GM23338 (cell line): ENCODE data around the gene RSPH6A. TPM values are rescaled to one million over a fixed set of nuclear protein-coding genes. Genes with fewer than 3 reads are reported as not detected.

ENCODE experiments used
- ATAC-seq: fragments of 200-7000 bp; cut with Tn5 transposase; 3 replicates; pipeline ENCODE4 v1.9.1; 2020
- DNase-seq: peaks from one replicate; pipeline ENCODE4 v3.0.0-alpha.2; 2015; ENCODE audit warnings: low spot score
- H2AFZ ChIP-seq: fragments of 200-600 bp; sonication (generic); 2 replicates; pipeline ENCODE4 v1.8.0; 2016; ENCODE audit warnings: antibody characterized with exemption, mild to moderate bottlenecking, moderate library complexity
- H3F3A ChIP-seq: fragments of 200-600 bp; sonication (generic); replicated peaks from 2 replicates; pipeline ENCODE4 v1.8.0; 2017; ENCODE audit warnings: antibody characterized with exemption, mixed run types, low read depth
- H3K27ac ChIP-seq: fragments of 200-600 bp; sonication (generic); 2 replicates; pipeline ENCODE4 v1.6.1; 2016; ENCODE audit warnings: low read depth
- H3K27me3 ChIP-seq: fragments of 200-600 bp; sonication (generic); 2 replicates; pipeline ENCODE4 v1.8.0; 2016; ENCODE audit warnings: mild to moderate bottlenecking, mixed run types, moderate library complexity; ENCODE audit not compliant: insufficient read depth
- H3K36me3 ChIP-seq: fragments of 200-600 bp; sonication (generic); 2 replicates; pipeline ENCODE4 v1.8.0; 2016; ENCODE audit warnings: mild to moderate bottlenecking; ENCODE audit not compliant: insufficient read depth
- H3K4me1 ChIP-seq: fragments of 200-600 bp; sonication (generic); 2 replicates; pipeline ENCODE4 v1.8.0; 2016; ENCODE audit warnings: mild to moderate bottlenecking, moderate library complexity; ENCODE audit not compliant: insufficient read depth
- H3K4me2 ChIP-seq: fragments of 200-600 bp; sonication (generic); 2 replicates; pipeline ENCODE4 v1.7.1; 2017; ENCODE audit warnings: mixed run types
- H3K4me3 ChIP-seq: fragments of 200-600 bp; sonication (generic); 2 replicates; pipeline ENCODE4 v1.6.1; 2016; ENCODE audit warnings: mixed run types
- H3K79me2 ChIP-seq: fragments of 200-600 bp; sonication (generic); replicated peaks from 2 replicates; pipeline ENCODE4 v1.8.0; 2017; ENCODE audit warnings: mild to moderate bottlenecking; ENCODE audit not compliant: insufficient read depth
- H3K9me2 ChIP-seq: fragments of 200-600 bp; sonication (generic); 2 replicates; pipeline ENCODE4 v1.8.0; 2017; ENCODE audit not compliant: insufficient read depth
- H4K20me1 ChIP-seq: fragments of 200-600 bp; sonication (generic); replicated peaks from 2 replicates; pipeline ENCODE4 v1.8.0; 2017; ENCODE audit warnings: mild to moderate bottlenecking; ENCODE audit not compliant: insufficient read depth
- H3K27ac Mint-ChIP-seq: 2 replicates; pipeline ENCODE4 v1.8.0; 2020; ENCODE audit warnings: inconsistent platforms, mild to moderate bottlenecking, moderate library complexity, mixed read lengths
- H3K27me3 Mint-ChIP-seq: 3 replicates; pipeline ENCODE4 v1.8.0; 2022; ENCODE audit warnings: low read depth, mild to moderate bottlenecking, moderate library complexity, mixed read lengths, inconsistent platforms; ENCODE audit not compliant: insufficient read depth, poor library complexity
- H3K36me3 Mint-ChIP-seq: 3 replicates; pipeline ENCODE4 v1.8.0; 2021; ENCODE audit warnings: low read depth, mild to moderate bottlenecking, inconsistent platforms, moderate library complexity, mixed read lengths
- H3K4me1 Mint-ChIP-seq: 3 replicates; pipeline ENCODE4 v1.8.0; 2020; ENCODE audit warnings: mild to moderate bottlenecking, inconsistent platforms, mixed read lengths
- H3K4me3 Mint-ChIP-seq: 3 replicates; pipeline ENCODE4 v1.8.0; 2021; ENCODE audit warnings: moderate library complexity, mild to moderate bottlenecking, inconsistent platforms, mixed read lengths
- H3K9me3 Mint-ChIP-seq: 3 replicates; pipeline ENCODE4 v1.8.0; 2020; ENCODE audit warnings: moderate library complexity, mild to moderate bottlenecking, inconsistent platforms, mixed read lengths
- CTCF ChIP-seq, 2 experiments: fragments of 200-600 bp in 1 of 2; sonication (generic) in 1 of 2; conservative IDR thresholded peaks; 2 replicates each; pipeline versions ENCODE4 v1.5.1 to v1.6.1; 2016 to 2017; ENCODE audit warnings: antibody characterized with exemption in 2 of 2, low read depth in 2 of 2, mild to moderate bottlenecking in 2 of 2, moderate library complexity in 1 of 2
- ETS1 ChIP-seq: IDR thresholded peaks from 2 replicates; pipeline ENCODE4 v1.6.1; 2016; ENCODE audit warnings: antibody characterized with exemption
- EZH2 ChIP-seq: fragments of 200-600 bp; sonication (generic); IDR thresholded peaks from one replicate; pipeline ENCODE4 v1.8.0; 2017; ENCODE audit warnings: antibody characterized with exemption, mild to moderate bottlenecking, low read depth; ENCODE audit not compliant: unreplicated experiment
- JUNB ChIP-seq: IDR thresholded peaks from one replicate; pipeline ENCODE4 v1.6.1; 2016; ENCODE audit warnings: antibody characterized with exemption; ENCODE audit not compliant: unreplicated experiment
- REST ChIP-seq: IDR thresholded peaks from one replicate; pipeline ENCODE4 v1.6.1; 2018; ENCODE audit warnings: antibody characterized with exemption; ENCODE audit not compliant: unreplicated experiment
- ZNF114 ChIP-seq: fragments of 250-450 bp; sonication (Bioruptor Pico); IDR thresholded peaks from 2 replicates; pipeline ENCODE4 v1.5.0; 2020; ENCODE audit warnings: mild to moderate bottlenecking, moderate library complexity
- ZNF331 ChIP-seq: fragments of 250-450 bp; sonication (Bioruptor Pico); IDR thresholded peaks from 2 replicates; pipeline ENCODE4 v1.5.0; 2020; ENCODE audit warnings: low read depth, mild to moderate bottlenecking, moderate library complexity
- polyA plus RNA-seq: library from polyadenylated mRNA; unstranded; fragments of >200 nt; fragmentation: Nextera tagmentation; extraction: Ambion mirVana; gene quantifications from 2 replicates; pipeline ENCODE4 v1.2.1, GENCODE V29; 2016
- total RNA-seq: library from RNA; depleted of rRNA; stranded (reverse); fragments of >200 nt; shearing (Covaris generic); gene quantifications from 2 replicates; pipeline ENCODE4 v1.2.3, GENCODE V29; 2014

The RSPH6A gene
- total and polyA plus RNA-seq, 2 experiments from 2014 or later = 0.11 to 0.21 TPM

GRCh38 chr19:45782820-45783785, 32.0 kb downstream of the RSPH6A start (continued):
- no peak for TF ChIP-seq EZH2

GRCh38 chr19:45782162-45782691, 32.9 kb downstream of the RSPH6A start, which contains the start of gene DMPK:
Gene DMPK, minus strand, starts transcription at chr19:45782490. Its CDS starts 138 bp downstream, at chr19:45782352.
- Histone ChIP-seq H3K79me2 (no peaks in the 10 kb centered on the region), H3F3A (peaks cover 8% of the 10 kb centered on the region; the same call in 1 of the 2 replicates), H3K27me3 (peaks cover 8% of the 10 kb centered on the region), H3K4me3 (no peak within 1 kb of the TSS), H3K36me3 (no peaks in the 10 kb centered on the region), H2AFZ (no peak within 1 kb of the TSS), H3K27ac (no peak within 1 kb of the TSS), H4K20me1 (peaks cover 8% of the 10 kb centered on the region), H3K4me2 (0 out of 2 replicates have a peak within 1 kb of the TSS, but pooled peaks have one; percentile 20), H3K4me1 (peaks cover 33% of the 10 kb centered on the region), H3K9me2 (no peaks in the 10 kb centered on the region)
- Mint-ChIP-seq H3K27ac (no peak within 1 kb of the TSS), H3K9me3 (no peaks in the 10 kb centered on the region), H3K36me3 (peaks cover 29% of the 10 kb centered on the region), H3K27me3 (peaks cover 35% of the 10 kb centered on the region), H3K4me1 (peaks cover 35% of the 10 kb centered on the region), H3K4me3 (no peak within 1 kb of the TSS)
- DNase-seq (no peak), ATAC-seq (no peak; the same call in 2 of the 3 replicates)
- TF ChIP-seq EZH2 = no peak

GRCh38 chr19:45781214-45782161, 33.6 kb downstream of the RSPH6A start:
- ATAC-seq (no peak), DNase-seq (no peak)
- Histone ChIP-seq H3K4me1 (peaks cover 33% of the 10 kb centered on the region), H3K27me3 (peaks cover 8% of the 10 kb centered on the region), H3F3A (peaks cover 12% of the 10 kb centered on the region; the same call in 1 of the 2 replicates), H3K79me2 (no peaks in the 10 kb centered on the region), H3K36me3 (no peaks in the 10 kb centered on the region), H3K4me2 (no peak overlapping the region), H2AFZ (no peak overlapping the region), H3K4me3 (no peak overlapping the region), H4K20me1 (peaks cover 7% of the 10 kb centered on the region), H3K9me2 (no peaks in the 10 kb centered on the region), H3K27ac (no peak overlapping the region)
- Mint-ChIP-seq H3K4me1 (peaks cover 35% of the 10 kb centered on the region), H3K27me3 (peaks cover 36% of the 10 kb centered on the region), H3K27ac (no peak overlapping the region), H3K36me3 (peaks cover 30% of the 10 kb centered on the region), H3K4me3 (no peak overlapping the region; the same call in 2 of the 3 replicates), H3K9me3 (no peaks in the 10 kb centered on the region)
- no peak for TF ChIP-seq REST
- no peak for TF ChIP-seq ETS1
- no peak for TF ChIP-seq CTCF (conservative IDR thresholded peaks at IDR 0.05; ENCODE audit: low read depth in 2 of 2)
- TF ChIP-seq JUNB = no peak
- no peak for TF ChIP-seq ZNF331
- no peak for TF ChIP-seq ZNF114 (CRISPR knock-in tag)
